ENCODE results near the gene TOMM34.

DNA sequence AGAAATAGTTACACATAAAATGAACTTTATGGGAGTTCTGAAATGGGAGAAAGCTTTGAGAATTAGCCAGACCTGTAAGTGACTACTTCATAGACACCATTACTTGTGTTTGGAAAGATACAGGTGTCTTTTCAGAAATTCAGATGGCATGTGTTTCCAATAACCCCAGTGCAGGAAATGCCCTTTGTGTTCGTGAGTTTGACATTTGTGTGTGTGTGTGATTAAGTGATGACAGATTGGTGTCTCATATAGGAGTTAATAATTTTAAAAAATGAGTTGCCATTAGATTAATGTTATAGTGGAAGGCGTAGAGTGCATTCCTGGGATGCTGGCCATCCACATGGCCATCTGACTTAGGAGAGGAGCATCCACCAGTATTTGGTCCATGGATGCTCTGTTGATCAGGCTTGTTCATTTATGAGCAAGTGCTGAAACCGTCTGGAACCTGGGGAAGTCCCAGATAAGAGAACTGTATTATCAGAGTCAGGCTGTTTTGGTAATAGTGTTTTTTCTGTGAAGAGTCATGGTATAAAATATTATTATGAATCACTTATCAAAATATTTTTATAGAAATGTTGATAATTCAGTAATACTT lies 9.2 kb upstream of the TOMM34 start:
- TF ChIP-seq CTCF (IDR thresholded peaks at IDR 0.05) (no peak), POLR2A (IDR thresholded peaks at IDR 0.05) (no peak)

Measured in upper lobe of left lung (tissue), 4 donors.